HEK293 (cell line): Measurements from ENCODE around the gene CIAO2A.

Experiments used
- HOXA7 ChIP-seq: sonication (generic); formaldehyde crosslinking; IDR thresholded peaks from 2 replicates; pipeline ENCODE4 v1.8.1; 2022; ENCODE audit warnings: missing genetic modification reagents, borderline replicate concordance
- SCRT2 ChIP-seq: fragments of 450-650 bp; formaldehyde crosslinking; IDR thresholded peaks from 2 replicates; pipeline ENCODE4 v1.5.1; 2016; ENCODE audit warnings: missing biosample characterization, missing genetic modification characterization
- YY1 ChIP-seq: fragments of 450-650 bp; formaldehyde crosslinking; IDR thresholded peaks from 2 replicates; pipeline ENCODE4 v1.5.1; 2018; ENCODE audit warnings: missing biosample characterization, missing genetic modification characterization
- ZNF138 ChIP-seq: fragments of 450-650 bp; formaldehyde crosslinking; IDR thresholded peaks from 2 replicates; pipeline ENCODE4 v1.5.1; 2016; ENCODE audit warnings: missing biosample characterization, missing genetic modification characterization, borderline replicate concordance
- ZNF2 ChIP-seq: fragments of 450-650 bp; formaldehyde crosslinking; IDR thresholded peaks from 2 replicates; pipeline ENCODE4 v1.5.1; 2016; ENCODE audit warnings: missing biosample characterization, missing genetic modification characterization
- TF ChIP-seq, protein P1 (sequence below): fragments of 450-650 bp; formaldehyde crosslinking; IDR thresholded peaks from 2 replicates; pipeline ENCODE4 v1.5.1; 2016; ENCODE audit warnings: missing biosample characterization, missing genetic modification characterization
- TF ChIP-seq, protein P2 (sequence below): fragments of 450-650 bp; formaldehyde crosslinking; IDR thresholded peaks from 2 replicates; pipeline ENCODE4 v1.5.1; 2016; ENCODE audit warnings: missing biosample characterization, missing genetic modification characterization
- TF ChIP-seq, protein P3 (sequence below): fragments of 450-650 bp; formaldehyde crosslinking; IDR thresholded peaks from 2 replicates; pipeline ENCODE4 v1.5.1; 2016; ENCODE audit warnings: missing biosample characterization, missing genetic modification characterization

DNA sequence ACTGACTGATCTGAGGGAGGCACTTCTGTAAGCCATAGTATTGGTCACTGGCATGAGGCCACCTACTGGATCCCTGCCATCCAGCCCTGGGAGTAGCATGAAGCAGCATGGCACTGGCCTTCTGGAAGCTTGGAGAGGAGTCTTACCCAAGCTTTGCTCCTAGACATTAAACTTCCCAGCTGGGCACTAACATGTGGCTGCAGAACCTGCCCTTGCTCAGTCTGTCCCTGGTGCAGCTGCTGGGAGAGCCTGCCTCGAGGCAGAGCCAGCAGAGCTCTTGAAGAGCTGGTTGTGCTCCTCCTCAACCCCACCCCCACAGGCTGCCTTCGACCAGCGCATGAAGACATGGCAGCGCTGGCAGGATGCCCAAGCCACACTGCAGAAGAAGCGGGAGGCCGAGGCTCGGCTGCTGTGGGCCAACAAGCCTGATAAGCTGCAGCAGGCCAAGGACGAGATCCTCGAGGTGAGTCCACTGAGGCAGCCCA, 40.7 kb upstream of the CIAO2A start:
- TF ChIP-seq HOXA7 (no peak), ZNF138 (tag by site-specific recombination) (no peak), ZNF2 (tag by site-specific recombination) (no peak), YY1 (no peak), SCRT2 (no peak)
- TF ChIP-seq, protein P1, sequence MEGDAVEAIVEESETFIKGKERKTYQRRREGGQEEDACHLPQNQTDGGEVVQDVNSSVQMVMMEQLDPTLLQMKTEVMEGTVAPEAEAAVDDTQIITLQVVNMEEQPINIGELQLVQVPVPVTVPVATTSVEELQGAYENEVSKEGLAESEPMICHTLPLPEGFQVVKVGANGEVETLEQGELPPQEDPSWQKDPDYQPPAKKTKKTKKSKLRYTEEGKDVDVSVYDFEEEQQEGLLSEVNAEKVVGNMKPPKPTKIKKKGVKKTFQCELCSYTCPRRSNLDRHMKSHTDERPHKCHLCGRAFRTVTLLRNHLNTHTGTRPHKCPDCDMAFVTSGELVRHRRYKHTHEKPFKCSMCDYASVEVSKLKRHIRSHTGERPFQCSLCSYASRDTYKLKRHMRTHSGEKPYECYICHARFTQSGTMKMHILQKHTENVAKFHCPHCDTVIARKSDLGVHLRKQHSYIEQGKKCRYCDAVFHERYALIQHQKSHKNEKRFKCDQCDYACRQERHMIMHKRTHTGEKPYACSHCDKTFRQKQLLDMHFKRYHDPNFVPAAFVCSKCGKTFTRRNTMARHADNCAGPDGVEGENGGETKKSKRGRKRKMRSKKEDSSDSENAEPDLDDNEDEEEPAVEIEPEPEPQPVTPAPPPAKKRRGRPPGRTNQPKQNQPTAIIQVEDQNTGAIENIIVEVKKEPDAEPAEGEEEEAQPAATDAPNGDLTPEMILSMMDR (tag by site-specific recombination): no peak
- TF ChIP-seq, protein P2, sequence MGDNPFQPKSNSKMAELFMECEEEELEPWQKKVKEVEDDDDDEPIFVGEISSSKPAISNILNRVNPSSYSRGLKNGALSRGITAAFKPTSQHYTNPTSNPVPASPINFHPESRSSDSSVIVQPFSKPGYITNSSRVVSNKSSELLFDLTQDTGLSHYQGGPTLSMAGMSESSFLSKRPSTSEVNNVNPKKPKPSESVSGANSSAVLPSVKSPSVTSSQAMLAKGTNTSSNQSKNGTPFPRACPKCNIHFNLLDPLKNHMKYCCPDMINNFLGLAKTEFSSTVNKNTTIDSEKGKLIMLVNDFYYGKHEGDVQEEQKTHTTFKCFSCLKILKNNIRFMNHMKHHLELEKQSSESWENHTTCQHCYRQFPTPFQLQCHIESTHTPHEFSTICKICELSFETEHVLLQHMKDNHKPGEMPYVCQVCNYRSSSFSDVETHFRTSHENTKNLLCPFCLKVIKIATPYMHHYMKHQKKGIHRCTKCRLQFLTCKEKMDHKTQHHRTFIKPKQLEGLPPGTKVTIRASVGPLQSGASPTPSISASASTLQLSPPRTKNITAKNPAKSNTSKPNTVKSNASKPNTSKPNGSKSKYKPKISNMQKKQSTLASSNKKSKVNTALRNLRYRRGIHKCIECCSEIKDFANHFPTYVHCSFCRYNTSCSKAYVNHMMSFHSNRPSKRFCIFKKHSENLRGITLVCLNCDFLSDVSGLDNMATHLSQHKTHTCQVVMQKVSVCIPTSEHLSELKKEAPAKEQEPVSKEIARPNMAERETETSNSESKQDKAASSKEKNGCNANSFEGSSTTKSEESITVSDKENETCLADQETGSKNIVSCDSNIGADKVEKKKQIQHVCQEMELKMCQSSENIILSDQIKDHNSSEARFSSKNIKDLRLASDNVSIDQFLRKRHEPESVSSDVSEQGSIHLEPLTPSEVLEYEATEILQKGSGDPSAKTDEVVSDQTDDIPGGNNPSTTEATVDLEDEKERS: no peak
- TF ChIP-seq, protein P3, sequence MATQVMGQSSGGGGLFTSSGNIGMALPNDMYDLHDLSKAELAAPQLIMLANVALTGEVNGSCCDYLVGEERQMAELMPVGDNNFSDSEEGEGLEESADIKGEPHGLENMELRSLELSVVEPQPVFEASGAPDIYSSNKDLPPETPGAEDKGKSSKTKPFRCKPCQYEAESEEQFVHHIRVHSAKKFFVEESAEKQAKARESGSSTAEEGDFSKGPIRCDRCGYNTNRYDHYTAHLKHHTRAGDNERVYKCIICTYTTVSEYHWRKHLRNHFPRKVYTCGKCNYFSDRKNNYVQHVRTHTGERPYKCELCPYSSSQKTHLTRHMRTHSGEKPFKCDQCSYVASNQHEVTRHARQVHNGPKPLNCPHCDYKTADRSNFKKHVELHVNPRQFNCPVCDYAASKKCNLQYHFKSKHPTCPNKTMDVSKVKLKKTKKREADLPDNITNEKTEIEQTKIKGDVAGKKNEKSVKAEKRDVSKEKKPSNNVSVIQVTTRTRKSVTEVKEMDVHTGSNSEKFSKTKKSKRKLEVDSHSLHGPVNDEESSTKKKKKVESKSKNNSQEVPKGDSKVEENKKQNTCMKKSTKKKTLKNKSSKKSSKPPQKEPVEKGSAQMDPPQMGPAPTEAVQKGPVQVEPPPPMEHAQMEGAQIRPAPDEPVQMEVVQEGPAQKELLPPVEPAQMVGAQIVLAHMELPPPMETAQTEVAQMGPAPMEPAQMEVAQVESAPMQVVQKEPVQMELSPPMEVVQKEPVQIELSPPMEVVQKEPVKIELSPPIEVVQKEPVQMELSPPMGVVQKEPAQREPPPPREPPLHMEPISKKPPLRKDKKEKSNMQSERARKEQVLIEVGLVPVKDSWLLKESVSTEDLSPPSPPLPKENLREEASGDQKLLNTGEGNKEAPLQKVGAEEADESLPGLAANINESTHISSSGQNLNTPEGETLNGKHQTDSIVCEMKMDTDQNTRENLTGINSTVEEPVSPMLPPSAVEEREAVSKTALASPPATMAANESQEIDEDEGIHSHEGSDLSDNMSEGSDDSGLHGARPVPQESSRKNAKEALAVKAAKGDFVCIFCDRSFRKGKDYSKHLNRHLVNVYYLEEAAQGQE (tag by site-specific recombination): no peak
